H9 (cell line): ENCODE data around the gene FBXL20. TPM values are rescaled to one million over a fixed set of nuclear protein-coding genes. Genes with fewer than 3 reads are reported as not detected.

ENCODE experiments used
- DNase-seq: peaks from one replicate; pipeline ENCODE4 v3.0.0-alpha.2; 2017
- H2AFZ ChIP-seq: one replicate; pipeline ENCODE4 v1.6.1; 2013; ENCODE audit warnings: mild to moderate bottlenecking, low read length, control low read depth, moderate library complexity
- H2AK5ac ChIP-seq: 2 replicates; pipeline ENCODE4 v1.6.1; 2013; ENCODE audit warnings: low read length, control low read depth, mixed read lengths; ENCODE audit not compliant: insufficient read length
- H2BK120ac ChIP-seq: one replicate; pipeline ENCODE4 v1.6.1; 2013; ENCODE audit warnings: low read depth, mild to moderate bottlenecking, low read length, control low read depth, inconsistent platforms; ENCODE audit not compliant: poor library complexity, severe bottlenecking
- H2BK12ac ChIP-seq: 2 replicates; pipeline ENCODE4 v1.6.1; 2013; ENCODE audit warnings: low read length, control low read depth, mixed read lengths, low read depth; ENCODE audit not compliant: insufficient read length
- H2BK15ac ChIP-seq: 2 replicates; pipeline ENCODE4 v1.6.1; 2013; ENCODE audit warnings: low read depth, low read length, control low read depth
- H2BK20ac ChIP-seq: one replicate; pipeline ENCODE4 v1.6.1; 2013; ENCODE audit warnings: low read depth, mild to moderate bottlenecking, low read length, control low read depth, inconsistent platforms; ENCODE audit not compliant: poor library complexity, severe bottlenecking
- H2BK5ac ChIP-seq: 2 replicates; pipeline ENCODE4 v1.6.1; 2013; ENCODE audit warnings: low read length, control low read depth, mixed read lengths; ENCODE audit not compliant: insufficient read length
- H3K14ac ChIP-seq: 2 replicates; pipeline ENCODE4 v1.6.1; 2013; ENCODE audit warnings: low read length, control low read depth; ENCODE audit not compliant: insufficient read depth
- H3K18ac ChIP-seq: 2 replicates; pipeline ENCODE4 v1.6.1; 2013; ENCODE audit warnings: low read depth, mild to moderate bottlenecking, mixed read lengths, low read length, control low read depth; ENCODE audit not compliant: insufficient read length
- H3K23ac ChIP-seq: 2 replicates; pipeline ENCODE4 v1.6.1; 2013; ENCODE audit warnings: low read length, control low read depth, mixed read lengths, low read depth; ENCODE audit not compliant: insufficient read length
- H3K23me2 ChIP-seq: 2 replicates; pipeline ENCODE4 v1.6.1; 2013; ENCODE audit warnings: low read depth, mild to moderate bottlenecking, mixed read lengths, low read length, control low read depth; ENCODE audit not compliant: insufficient read length, poor library complexity, severe bottlenecking
- H3K27ac ChIP-seq: 2 replicates; pipeline ENCODE4 v1.5.1; 2013; ENCODE audit warnings: low read length, control low read depth, mixed read lengths, low read depth; ENCODE audit not compliant: insufficient read length
- H3K27me3 ChIP-seq: 2 replicates; pipeline ENCODE4 v1.6.1; 2013; ENCODE audit warnings: low read length, control low read depth, inconsistent platforms; ENCODE audit not compliant: insufficient read depth
- H3K4ac ChIP-seq: 2 replicates; pipeline ENCODE4 v1.6.1; 2013; ENCODE audit warnings: low read depth, mild to moderate bottlenecking, control low read depth, inconsistent platforms, low read length, moderate library complexity
- H3K4me1 ChIP-seq: 2 replicates; pipeline ENCODE4 v1.6.1; 2013; ENCODE audit warnings: low read length, control low read depth, inconsistent platforms; ENCODE audit not compliant: insufficient read depth
- H3K4me2 ChIP-seq: 2 replicates; pipeline ENCODE4 v1.6.1; 2013; ENCODE audit warnings: low read length, control low read depth, mixed read lengths; ENCODE audit not compliant: insufficient read length, insufficient read depth
- H3K56ac ChIP-seq: 2 replicates; pipeline ENCODE4 v1.6.1; 2013; ENCODE audit warnings: low read depth, mild to moderate bottlenecking, mixed read lengths, low read length, control low read depth; ENCODE audit not compliant: insufficient read length
- H3K79me1 ChIP-seq: 2 replicates; pipeline ENCODE4 v1.6.1; 2013; ENCODE audit warnings: low read depth, mild to moderate bottlenecking, moderate library complexity, low read length, control low read depth, inconsistent platforms; ENCODE audit not compliant: insufficient read depth, poor library complexity, severe bottlenecking
- H3K79me2 ChIP-seq: 2 replicates; pipeline ENCODE4 v1.6.1; 2013; ENCODE audit warnings: low read length, control low read depth, inconsistent platforms; ENCODE audit not compliant: insufficient read depth
- H3K9ac ChIP-seq: 2 replicates; pipeline ENCODE4 v1.6.1; 2013; ENCODE audit warnings: low read length, control low read depth, mixed read lengths; ENCODE audit not compliant: insufficient read length; ENCODE audit errors: extremely low read depth
- H3K9me3 ChIP-seq: one replicate; pipeline ENCODE4 v1.6.1; 2013; ENCODE audit warnings: low read depth, low read length, inconsistent platforms; ENCODE audit not compliant: control insufficient read depth
- H3T11ph ChIP-seq: one replicate; pipeline ENCODE4 v1.6.1; 2013; ENCODE audit warnings: mild to moderate bottlenecking, low read length, control low read depth, inconsistent platforms
- H4K20me1 ChIP-seq: one replicate; pipeline ENCODE4 v1.6.1; 2013; ENCODE audit not compliant: control insufficient read depth, insufficient read length, insufficient read depth
- H4K5ac ChIP-seq: 2 replicates; pipeline ENCODE4 v1.6.1; 2013; ENCODE audit warnings: low read depth, mild to moderate bottlenecking, mixed read lengths, low read length, control low read depth; ENCODE audit not compliant: insufficient read length
- H4K8ac ChIP-seq: replicated peaks from 2 replicates; pipeline ENCODE4 v1.6.1; 2013; ENCODE audit warnings: low read length, control low read depth, mixed read lengths, low read depth; ENCODE audit not compliant: insufficient read length
- H4K91ac ChIP-seq: 2 replicates; pipeline ENCODE4 v1.6.1; 2013; ENCODE audit warnings: low read depth, mild to moderate bottlenecking, moderate library complexity, mixed read lengths, low read length, control low read depth; ENCODE audit not compliant: insufficient read length
- H3K27ac Mint-ChIP-seq, 3 experiments: 2 replicates in 2 of 3; 3 replicates in 1 of 3; pipeline ENCODE4 v1.8.0; 2020 to 2021; ENCODE audit warnings: mixed read lengths in 3 of 3, mild to moderate bottlenecking in 1 of 3, moderate library complexity in 1 of 3
- H3K27me3 Mint-ChIP-seq: 2 replicates; pipeline ENCODE4 v1.8.0; 2021; ENCODE audit warnings: low read depth, mild to moderate bottlenecking, moderate library complexity, mixed read lengths
- H3K36me3 Mint-ChIP-seq, 3 experiments: 2 replicates in 2 of 3; 3 replicates in 1 of 3; pipeline ENCODE4 v1.8.0; 2020 to 2021; ENCODE audit warnings: low read depth in 3 of 3, mixed read lengths in 3 of 3; ENCODE audit not compliant: insufficient read depth in 1 of 3
- H3K4me1 Mint-ChIP-seq, 2 experiments: 2 replicates each; pipeline ENCODE4 v1.8.0; 2020; ENCODE audit warnings: mixed read lengths in 2 of 2
- H3K4me3 Mint-ChIP-seq, 2 experiments: 2 replicates in 1 of 2; 3 replicates in 1 of 2; pipeline ENCODE4 v1.8.0; 2020 to 2021; ENCODE audit warnings: mild to moderate bottlenecking in 2 of 2, mixed read lengths in 2 of 2, moderate library complexity in 1 of 2
- H3K9me3 Mint-ChIP-seq, 2 experiments: 2 replicates in 1 of 2; 3 replicates in 1 of 2; pipeline ENCODE4 v1.8.0; 2020; ENCODE audit warnings: mild to moderate bottlenecking in 2 of 2, mixed read lengths in 2 of 2, moderate library complexity in 1 of 2
- CTCF ChIP-seq: fragments of 200-600 bp; sonication (generic); conservative IDR thresholded peaks from 3 replicates; pipeline ENCODE4 v1.8.0; 2021; ENCODE audit warnings: antibody characterized with exemption, mild to moderate bottlenecking
- WGBS: extraction: QIAGEN DNeasy Blood & Tissue Kit; methylation state at CpG from one replicate; pipeline ENCODE4 v1.1.7; 2013; ENCODE audit warnings: missing lambda C conversion rate, low lambda C conversion rate, mixed read lengths; ENCODE audit not compliant: insufficient read length; ENCODE audit errors: extremely low coverage; 5-methylcytosine and 5-hydroxymethylcytosine counted together
- total RNA-seq: library from RNA; stranded (reverse); gene quantifications from 2 replicates; pipeline ENCODE4 v1.2.1, GENCODE V29; 2021

The FBXL20 gene
- total RNA-seq, 1 experiment from 2014 or later, result 18.4 TPM

GRCh38 chr17:39393736-39394135, 7.7 kb downstream of the FBXL20 start:
- no peak overlapping the region for H3K9ac ChIP-seq
- Mint-ChIP-seq H3K4me3 (no peak overlapping the region), H3K36me3 (no peaks in the 10 kb centered on the region; a peak in 1 of 7 replicates), H3K27ac (no peak overlapping the region), H3K4me1 (no peaks in the 10 kb centered on the region), H3K27me3 (no peaks in the 10 kb centered on the region), H3K9me3 (no peaks in the 10 kb centered on the region)
- H3K56ac ChIP-seq, result no peak overlapping the region
- H3K18ac ChIP-seq, result no peak overlapping the region
- no peaks in the 10 kb centered on the region for H3K27me3 ChIP-seq
- no peaks in the 10 kb centered on the region for H3K4me1 ChIP-seq
- H3K23ac ChIP-seq, result no peak overlapping the region
- H3K27ac ChIP-seq, result no peak overlapping the region
- TF ChIP-seq CTCF, result no peak
- H2AFZ ChIP-seq, result no peak overlapping the region
- H2AK5ac ChIP-seq, result no peak overlapping the region
- DNase-seq, result no peak
- no peak overlapping the region for H3K4ac ChIP-seq
- H4K5ac ChIP-seq, result no peak overlapping the region
- H4K91ac ChIP-seq, result no peak overlapping the region
- no peaks in the 10 kb centered on the region for H3K79me1 ChIP-seq
- H3K79me2 ChIP-seq, result no peaks in the 10 kb centered on the region
- WGBS, result no CpG with 5 or more reads among the region's 2 CpGs
- H4K8ac ChIP-seq, result no peak overlapping the region
- no peak overlapping the region for H3K4me2 ChIP-seq
- no peaks in the 10 kb centered on the region for H3K9me3 ChIP-seq
- H3K23me2 ChIP-seq, result no peaks in the 10 kb centered on the region
- H3K14ac ChIP-seq, result no peak overlapping the region
- no peak overlapping the region for H2BK120ac ChIP-seq
- H2BK15ac ChIP-seq, result no peak overlapping the region
- no peak overlapping the region for H2BK20ac ChIP-seq
- H2BK5ac ChIP-seq, result no peak overlapping the region
- H4K20me1 ChIP-seq, result no peaks in the 10 kb centered on the region
- H2BK12ac ChIP-seq, result no peak overlapping the region
- H3T11ph ChIP-seq, result no peak overlapping the region
